ENCODE data around the gene FCN3.
"Not testable (repeated sequence)": the region's sequence is repeated elsewhere in the genome, so short reads cannot be mapped to it uniquely, and the experiment has no call there.

The FCN3 gene

GRCh38 chr1:27374362-27375086 lies at the start of gene FCN3:
FCN3 (minus strand) TSS chr1:27374824; CDS start chr1:27374818, 6 bp downstream.
- DNase-seq, result no peak

DNA sequence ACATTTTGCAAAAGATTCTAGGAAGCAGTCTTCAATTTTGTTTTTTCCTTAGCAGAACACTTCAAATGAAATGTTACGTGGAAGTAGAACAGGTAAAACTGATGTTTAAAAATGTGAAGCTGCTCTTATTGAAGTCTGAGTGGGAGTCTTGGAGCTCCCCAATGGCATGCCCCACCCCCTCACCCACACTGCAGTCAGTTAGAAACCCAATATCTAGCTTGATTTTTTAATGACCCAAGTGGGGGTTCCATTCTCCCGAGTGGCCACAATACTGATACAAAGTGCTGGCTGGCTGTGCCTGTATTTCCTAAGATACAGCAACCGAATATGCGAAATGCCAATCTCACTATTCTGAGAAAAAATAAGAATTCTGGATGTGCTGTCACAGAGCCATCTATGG lies 49.1 kb upstream of the FCN3 start:
- no peak for DNase-seq

DNA sequence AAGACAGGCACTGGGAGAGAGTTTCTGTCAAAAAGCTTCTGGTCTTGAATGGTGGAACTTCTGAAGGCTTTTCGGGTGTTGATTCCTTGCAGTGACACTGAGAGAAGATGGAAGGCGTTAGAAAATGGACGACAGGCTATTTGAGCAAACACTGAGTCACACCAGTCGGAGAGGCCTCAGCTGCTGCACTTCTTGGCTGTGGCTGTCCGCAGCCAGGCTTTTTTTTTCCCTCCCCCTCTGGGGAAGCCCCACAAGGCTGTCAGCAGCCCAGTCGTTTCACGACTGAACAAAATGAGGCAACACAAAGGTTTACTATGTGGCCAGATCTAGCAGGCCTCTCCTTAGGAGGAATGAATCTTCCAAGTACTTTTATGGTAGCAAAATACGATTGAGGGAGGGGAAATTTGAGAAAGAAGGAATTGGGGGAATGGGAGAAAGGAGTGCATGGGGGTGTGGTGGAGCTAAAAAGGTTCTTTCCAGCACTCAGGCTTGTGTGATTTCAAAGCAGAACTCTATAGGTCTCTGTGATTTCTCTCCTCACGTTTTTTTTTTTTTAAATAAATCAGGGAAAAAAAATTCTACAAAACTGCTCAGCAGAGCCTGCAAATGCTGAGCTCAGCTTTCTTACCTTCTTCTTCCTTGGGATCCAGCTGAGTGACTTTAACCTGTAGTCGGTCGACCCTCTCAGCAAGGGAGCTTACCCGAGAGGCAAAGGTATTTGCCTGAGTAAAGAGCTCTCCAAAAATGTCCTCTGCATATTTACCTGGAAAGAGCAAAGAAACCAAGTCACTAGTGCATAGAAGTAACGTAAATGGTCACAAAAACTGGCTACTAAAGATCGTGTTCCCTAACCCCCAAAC lies 43.9 kb upstream of the FCN3 start:
- peak; percentile 69 to 75 for DNase-seq

DNA sequence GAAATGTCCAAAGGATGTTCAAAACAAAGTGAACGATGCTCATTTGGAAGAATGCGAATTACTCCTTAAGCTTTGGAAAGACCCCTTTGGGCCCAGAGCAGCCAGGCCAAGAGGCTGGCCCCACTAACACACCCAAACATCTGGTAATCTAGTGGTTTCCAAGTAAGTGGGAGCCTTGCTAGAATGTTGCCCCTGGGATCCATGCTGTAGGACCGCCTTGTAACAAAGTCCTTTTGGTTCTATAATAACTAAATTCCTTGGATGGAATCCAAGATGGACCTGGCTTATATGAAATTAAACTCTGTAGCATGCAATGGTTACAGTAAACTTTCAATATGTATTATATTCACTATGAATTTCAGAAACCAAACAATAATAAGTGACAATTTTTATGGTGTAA lies 43.1 kb upstream of the FCN3 start:
- DNase-seq, result no peak

GRCh38 chr1:27416387-27417111 lies 41.9 kb upstream of the FCN3 start:
- peak; percentile 58 to 65 for DNase-seq

DNA sequence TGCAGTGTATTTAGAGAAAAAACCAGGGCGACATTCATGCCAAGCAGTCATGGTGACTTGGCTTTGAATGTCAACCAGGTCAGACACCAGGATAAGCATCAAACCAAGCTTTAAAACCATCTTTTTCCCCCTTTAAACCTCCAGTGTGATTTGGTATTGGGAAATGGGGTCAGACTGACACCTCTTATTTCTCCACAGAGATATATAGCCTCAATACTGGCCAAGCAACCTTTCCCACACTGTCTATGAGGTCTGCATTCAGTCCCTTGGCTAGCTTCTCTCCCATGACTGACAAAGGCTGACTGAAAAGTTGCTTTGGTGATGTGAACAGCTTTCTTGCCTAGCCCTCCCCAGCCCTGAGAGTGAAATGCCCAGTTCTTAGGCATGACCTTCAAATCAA lies 39.5 kb upstream of the FCN3 start:
- DNase-seq, result no peak

- DNase-seq, result no peak
Observed at GRCh38 chr1:27413004-27413403, 38.4 kb upstream of the FCN3 start.

DNA sequence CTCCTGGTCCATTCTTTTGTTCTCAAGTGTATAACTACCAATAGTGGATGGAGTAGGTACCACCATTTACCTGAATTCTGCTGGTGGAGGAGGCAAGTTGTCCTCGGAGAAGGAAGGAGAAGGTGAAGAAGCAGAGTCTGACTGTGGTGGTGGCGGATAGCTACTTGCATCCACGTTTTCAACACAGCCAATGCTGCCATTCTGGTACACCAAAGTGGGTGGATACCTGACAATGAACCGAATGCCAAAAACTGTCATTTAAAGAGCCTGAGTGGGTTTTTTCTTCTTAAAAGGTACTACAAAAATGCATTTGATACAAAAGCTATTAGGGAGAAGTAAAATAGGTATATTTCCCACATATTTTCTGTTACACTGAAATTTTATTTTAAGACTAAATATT lies 37.9 kb upstream of the FCN3 start:
- DNase-seq, result no peak

GRCh38 chr1:27410709-27411108 lies 36.1 kb upstream of the FCN3 start:
- DNase-seq, result no peak

DNA sequence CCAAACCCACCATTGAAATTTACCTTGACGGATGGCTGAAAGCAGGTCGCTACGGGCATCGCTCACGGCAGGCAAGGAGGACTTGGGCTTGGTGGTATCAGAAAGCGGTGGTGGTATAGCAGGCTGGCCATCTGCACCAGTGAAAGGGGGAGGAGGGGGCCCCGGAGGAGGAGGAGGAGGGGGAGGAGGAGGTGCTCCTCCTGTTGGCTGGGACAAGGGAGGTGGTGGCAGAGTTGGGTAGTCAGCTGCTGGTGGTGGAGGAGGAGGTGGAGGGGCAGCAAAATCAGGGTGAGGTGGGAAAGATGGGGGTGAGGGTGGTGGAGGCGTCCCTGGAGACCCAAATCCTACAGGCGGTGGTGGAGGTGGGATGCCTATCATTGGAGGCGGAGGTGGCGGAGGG lies 35.0 kb upstream of the FCN3 start:
- no peak for DNase-seq

- DNase-seq, result no peak
Observed at GRCh38 chr1:27408151-27408550, 33.5 kb upstream of the FCN3 start.

DNA sequence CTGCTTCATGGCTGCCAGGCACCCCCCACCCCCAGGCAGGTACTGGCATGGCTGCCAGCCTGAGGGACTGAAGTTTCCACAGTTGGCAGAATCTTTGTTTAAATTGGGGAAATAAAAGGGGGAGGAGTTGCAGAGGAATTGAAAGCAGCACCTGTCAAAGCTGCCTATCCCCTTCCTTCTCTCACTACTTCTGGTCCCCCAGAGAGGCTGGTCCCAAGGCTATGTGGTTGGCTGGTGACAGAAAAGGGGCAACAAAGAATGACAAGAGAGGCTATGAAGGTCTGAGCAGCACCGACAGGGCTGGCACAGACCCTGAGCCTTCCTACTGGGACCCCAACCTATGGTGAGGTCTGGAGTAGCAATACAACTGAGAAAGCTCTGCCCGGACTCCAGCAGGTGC lies 32.2 kb upstream of the FCN3 start:
- not testable (repeated sequence) for DNase-seq

DNA sequence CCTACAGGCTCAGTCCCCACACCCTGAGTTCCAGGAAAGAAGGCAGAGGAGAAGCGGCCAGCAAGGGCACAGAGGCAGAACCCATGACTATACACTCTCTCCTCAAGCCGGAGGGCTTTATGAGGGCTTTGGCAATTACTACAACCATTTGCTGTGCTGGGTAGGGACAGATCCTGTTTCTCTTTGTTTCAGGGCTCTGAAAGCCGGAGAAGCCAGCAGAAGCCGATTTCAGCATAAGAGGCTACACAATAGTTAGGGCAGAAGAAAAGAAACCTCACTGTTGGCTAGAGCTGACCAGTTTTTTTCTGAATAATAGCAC lies 31.7 kb upstream of the FCN3 start:
- DNase-seq, result no peak

- DNase-seq, result not testable (repeated sequence)
Observed at GRCh38 chr1:27405598-27406361, 31.2 kb upstream of the FCN3 start.

DNA sequence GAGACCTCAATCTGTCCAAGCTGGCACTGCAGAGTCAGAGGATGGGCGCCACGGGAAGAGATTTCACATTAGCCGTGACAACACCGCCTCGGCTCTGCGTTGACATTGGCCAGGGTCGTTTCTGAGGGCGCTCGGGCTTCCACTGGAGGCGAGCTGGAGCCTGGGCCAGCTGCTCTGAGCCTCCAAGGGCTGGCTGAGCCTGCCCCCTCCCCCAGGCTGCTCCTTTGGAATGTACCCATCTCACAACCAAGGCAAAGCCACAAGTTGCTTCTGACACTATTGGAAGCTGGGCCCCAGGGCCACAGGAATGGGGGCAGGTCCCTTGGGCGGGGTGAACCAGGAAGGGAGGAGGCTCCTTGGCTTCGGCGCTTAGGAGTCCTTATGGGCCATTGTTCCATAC lies 30.4 kb upstream of the FCN3 start:
- DNase-seq, result no peak

GRCh38 chr1:27403931-27404330 lies 29.3 kb upstream of the FCN3 start:
- DNase-seq, result no peak

DNA sequence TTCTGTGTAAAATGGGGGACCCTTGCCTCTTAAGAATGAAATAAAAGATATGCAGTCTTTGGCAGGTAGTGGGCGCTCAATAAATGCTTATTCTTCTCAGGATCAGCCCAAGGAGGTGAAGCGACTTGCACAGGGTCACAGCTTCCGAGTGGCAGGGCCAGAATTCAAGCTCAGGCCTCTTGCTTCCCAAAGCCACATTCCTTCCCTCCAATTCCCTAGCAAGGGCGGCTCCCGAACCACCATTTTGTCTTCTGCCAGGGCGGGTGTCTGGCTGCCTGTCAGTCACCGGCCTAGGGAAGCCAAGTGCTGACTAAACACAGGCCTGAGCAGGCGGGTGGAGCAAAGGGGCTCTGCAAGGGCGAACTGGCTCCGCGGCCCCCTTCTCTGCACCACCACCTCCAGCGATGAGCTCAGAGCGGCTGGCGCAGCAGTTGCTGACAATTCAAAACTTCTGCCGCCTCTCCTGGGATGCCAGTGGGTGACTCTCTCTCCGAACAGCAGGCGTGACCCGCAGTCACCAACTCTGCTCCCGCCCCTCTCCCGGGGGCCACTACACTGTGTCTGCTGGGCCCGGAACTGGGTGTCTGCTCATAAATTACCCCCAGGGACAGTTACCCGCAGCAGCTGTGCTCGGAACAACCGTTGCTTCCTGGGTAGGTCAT lies 28.6 kb upstream of the FCN3 start:
- DNase-seq, result peak; percentile 45 to 62

DNA sequence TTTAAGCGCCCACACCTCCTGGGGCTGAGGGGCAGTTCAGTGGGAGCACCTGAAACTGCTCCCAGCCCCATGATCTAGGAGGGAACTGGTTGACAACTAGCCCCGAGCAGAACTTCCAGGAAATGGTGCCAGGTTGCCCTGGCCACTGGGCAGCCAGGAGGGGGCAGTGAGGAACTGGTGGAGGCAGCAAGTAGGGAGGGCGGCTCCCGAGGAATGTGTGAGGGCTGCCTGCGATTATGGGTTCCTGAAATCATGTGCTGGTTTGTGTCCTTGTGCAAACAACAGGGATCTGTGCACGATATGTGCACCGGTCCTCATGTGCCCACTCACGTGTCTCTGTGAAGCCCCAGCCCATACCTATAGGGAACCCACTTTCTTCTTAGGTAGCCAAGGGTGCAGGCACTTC lies 27.7 kb upstream of the FCN3 start:
- no peak for DNase-seq

DNA sequence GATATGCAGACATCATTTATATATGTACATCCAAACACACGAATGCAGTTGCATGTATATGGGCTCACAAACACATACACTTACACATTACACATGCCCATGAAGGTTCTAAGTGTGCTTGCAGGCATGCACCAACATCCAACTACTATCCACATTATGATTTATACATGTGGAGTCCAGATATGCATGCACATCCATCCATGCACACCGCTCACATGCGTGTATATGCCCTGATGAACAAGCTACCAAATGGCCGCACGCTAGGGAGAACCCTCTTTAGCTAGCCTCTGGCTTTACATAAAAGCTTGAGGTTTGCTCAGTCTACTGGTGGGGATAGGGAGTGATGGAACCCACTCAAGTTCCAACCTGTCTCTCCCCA lies 26.3 kb upstream of the FCN3 start:
- no peak for DNase-seq

- no peak for DNase-seq
Observed at GRCh38 chr1:27400082-27400962, 25.7 kb upstream of the FCN3 start.

DNA sequence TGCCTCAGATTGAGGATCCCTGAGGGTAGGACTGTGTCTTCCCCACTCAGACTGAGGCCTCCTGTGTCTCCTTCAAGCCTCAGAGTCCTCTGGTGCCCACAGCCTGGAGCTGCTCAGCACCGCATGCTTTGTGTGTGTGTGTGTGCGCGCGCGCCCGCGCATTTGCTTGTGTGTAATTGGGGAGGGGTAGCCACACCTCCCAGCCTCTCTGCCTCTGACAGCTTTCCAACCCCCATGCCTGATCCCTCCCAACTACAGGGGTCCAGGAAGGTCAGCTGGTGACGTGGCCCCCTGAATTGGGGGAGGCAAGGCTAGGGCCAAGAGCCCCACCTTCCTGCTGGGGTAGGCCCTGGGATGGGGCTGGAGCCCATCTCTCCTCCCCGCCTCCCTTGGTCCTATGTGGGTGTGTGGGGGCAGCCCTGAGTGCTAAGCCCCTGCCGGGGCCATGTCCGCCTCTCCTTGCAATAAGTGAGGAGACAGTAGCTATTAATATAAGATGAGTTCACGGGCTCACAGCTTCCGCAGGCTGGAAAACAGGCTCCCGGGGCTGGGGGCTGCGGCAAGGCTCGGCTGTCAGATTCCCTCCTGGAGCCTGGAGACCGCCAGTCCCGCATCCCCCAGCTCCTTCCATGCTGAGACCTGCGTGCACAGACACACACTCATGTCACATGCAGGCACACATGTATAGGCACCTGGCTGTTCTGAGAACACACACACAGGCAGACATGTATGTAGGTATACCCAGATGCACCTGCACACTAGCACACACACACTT lies 24.8 kb upstream of the FCN3 start:
- no peak for DNase-seq
